Stimulated activated CD4-positive, alpha-beta T cell treated with anti-CD3 and anti-CD28 coated beads, Interleukin-15, amount 100 ng/mL, for 48 hours (primary cell): Measurements from ENCODE around the gene CCL18.
A peak's percentile ranks its signal among the peaks of the same experiment; 100 is the strongest.
"Not testable (repeated sequence)": the region's sequence is repeated elsewhere in the genome, so short reads cannot be mapped to it uniquely, and the experiment has no call there.

ENCODE experiments used
- DNase-seq, 2 donors: peaks; one replicate each; pipeline ENCODE4 v3.0.0-alpha.2; 2020; ENCODE audit warnings: low read depth in 2 of 2

Gene CCL18

DNA sequence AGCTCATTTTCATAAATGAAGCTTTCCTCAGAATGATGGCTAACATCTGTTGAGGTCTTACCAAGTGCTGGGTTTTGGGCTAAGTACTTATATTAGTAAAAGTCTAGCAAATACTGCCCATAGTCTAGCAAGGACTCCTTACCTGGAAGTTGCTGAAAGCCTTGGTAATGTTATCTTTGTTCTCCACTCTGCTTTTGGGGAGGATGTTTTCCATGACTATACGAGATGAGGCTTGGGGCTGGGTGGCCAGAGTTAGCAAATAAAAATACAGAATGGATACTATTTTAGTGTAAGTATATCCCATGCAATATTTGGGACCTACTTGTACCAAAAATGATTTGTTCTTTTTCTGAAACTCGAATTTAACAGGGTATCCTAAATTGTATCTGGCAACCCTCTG, 7.7 kb downstream of the CCL18 start:
- DNase-seq, result no peak

DNA sequence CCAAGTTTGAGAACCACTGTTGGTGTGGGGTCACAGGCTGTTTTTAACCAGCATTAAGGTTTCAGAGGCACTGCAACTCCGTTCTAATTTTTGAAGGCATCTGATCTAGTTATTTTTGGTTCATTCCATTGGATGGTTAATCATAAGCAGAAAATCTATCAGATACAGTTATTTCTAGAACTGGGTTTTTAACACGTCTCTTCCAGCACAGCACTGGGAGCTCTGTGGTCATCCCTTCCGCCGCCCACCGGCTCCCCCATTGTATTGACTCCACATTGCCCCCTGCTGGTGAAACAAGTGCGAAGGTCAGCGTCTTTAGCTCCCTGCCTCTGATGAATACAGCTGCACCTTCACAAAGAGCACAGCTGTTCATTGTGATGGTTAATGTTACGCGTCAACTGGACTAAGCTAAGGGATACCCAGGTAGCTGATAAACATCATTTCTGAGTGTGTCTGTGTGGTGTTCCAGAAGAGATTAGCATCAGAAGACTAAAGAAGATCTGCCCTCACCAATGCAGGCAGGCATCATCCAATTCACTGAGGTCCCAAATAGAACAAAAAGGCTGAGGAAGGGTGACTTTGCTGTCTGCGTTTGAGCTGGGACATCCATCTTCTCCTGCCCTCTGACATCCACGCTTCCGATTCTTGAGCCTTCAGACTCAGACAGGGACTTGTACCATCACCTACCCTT, 8.5 kb downstream of the CCL18 start:
- peak; percentile 60 to 74 for DNase-seq

DNA sequence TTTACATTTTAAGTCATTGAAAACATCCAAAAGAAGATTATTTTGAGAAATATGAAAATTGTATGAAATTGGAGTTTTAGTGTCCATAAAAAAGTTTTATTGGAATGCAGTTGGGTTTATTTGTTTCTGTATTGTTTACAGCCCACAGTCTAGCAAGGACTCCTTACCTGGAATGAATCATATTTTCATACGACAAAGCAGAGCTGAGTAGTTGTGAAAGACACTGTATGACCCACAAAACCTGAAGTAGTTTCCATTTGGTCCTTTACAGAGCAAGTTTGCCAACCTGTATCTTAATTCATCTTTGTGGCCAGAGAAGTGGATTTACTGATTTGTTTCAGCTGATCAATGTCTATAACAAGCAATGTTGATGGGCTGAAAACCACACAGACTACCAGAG, 10.3 kb downstream of the CCL18 start:
- no peak for DNase-seq

DNA sequence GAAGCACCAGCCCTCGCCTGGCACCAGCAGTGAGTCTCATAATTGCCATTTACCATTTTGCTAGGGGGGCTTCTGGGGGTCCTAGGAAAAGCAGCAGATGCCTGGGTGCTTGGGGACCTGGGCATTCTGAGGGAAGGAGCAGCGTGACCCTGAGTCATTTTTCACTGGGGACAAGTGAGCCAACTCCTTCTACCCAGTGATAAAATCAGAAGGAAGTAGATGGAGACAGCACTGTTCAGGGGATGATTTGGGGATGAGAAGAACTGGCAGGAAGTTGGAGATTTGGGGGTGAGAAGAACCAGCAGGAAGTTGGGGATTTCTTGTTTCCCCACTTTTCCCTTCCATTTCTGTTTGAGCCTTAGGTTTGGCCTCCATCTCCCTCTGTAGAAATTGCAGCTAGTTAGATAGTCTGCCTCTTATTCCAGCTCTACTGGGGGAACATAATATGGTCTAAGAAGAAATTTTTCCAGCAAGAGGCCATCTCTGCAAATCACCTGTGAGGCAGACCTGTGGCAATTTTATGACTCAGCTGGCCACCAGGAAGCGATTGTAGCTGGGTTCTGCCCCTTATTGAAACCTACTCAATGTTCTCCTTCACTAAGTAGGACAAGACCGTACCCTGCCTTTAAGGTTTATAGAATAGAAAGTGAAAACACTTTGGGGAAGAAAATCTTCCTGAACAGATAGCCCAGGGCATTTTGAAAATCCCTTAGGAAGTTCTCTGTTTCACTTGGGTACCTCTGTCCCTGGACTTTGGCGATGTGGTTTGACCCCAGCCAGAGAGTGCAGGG, 17.8 kb downstream of the CCL18 start:
- not testable (repeated sequence) for DNase-seq

DNA sequence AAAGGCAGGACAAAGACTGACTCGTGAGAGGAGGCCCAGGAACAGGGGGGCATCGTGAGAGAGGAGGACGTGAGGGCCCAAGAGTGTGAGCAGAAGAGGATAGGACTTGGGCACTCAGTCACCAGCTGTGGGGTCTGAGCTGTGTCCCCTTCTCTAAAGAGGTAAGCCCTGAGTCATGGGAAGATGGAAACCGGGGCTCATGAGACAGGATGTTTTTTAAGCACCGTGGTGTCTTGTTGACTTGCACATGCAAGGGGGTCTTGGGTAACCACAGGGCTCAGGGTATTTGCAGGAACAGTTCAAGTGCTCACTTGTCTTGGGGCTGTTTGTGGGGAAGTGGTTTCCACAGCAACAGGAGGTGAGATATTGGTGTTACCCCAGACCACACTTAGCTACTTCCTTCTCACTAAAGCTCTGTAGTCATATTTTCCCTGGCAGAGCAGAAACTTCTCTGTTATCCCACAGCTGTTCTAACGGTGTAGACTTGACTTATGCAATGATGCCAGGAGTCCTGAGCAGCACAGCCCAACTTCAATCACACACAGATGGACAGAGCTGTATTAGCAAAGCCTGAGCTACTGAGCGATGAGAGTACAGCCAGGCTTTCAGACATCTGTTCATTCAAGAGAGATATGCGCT, 18.5 kb downstream of the CCL18 start:
- not testable (repeated sequence) for DNase-seq

DNA sequence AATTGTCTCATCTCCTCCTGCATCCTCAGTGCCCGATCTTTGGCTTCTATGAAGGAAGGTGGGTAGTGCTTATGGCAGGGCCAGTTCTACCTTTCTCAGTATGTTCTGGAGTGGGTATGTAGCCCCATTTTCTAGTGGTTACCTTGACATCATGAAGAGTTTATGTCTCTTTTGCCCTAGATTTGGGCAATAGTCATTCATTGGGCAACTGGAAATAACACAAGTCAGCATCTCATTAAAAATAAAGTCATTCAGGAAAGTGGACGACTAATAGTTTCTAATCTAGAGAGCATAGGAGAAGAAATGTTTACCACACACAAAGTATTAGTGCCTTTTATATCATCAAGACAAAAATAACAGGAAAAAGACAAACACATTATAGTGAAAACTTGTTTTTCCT, 19.6 kb downstream of the CCL18 start:
- not testable (repeated sequence) for DNase-seq

DNA sequence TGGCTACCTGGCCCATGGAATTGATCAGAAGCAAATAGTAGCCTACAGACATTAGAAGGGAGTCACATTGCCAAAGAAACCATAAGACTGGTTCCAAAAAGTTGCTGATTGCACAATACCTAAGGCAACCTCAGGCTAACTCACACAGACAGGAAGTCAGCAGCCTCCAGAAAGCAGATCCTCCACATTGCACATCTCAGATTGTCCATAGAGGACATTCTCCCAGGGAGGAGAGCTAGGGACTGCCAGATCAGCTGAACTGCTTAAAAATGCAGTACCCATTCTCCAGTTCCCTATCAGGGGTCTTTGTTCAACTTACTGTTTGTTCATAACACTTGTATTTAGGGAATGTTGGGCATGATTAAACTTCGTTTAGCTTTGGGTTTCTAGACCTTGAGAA, 21.7 kb downstream of the CCL18 start:
- no peak for DNase-seq

DNA sequence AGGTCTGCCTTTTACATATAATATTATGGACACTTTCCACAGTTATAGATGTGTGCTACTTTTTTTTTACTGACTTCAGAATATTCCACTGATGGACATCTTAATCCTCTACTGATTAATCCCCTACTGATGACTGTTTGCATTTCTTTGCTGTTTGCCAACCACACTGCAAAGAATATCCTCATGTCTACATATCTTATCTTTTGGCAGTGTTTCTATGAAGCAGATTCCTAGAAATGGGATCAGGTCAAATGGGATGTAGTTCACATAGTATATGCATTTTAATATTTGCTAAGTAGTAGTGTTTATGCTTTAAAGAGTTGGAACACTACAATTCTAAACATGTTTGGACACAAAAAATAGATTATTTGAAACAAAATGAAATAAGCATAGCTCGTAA, 22.7 kb downstream of the CCL18 start:
- no peak for DNase-seq

DNA sequence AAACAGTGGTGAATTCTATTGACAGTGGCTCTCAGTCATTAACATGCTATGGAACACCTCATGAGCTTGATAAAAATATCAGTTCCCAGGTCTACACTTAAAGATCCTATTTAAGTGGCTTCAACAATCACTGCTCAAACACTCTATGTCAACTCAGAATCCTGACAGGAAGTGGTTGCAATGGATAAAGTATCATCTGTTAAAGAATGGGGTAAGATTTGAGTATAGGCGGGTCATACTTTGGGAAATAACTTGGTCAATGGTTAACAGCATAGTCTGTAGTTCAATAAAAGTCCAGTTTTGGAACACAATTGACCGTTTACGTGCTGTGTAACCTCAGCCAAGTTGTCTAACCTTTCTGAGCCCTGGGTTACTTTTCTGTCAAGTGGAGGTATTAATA, 23.4 kb downstream of the CCL18 start:
- not testable (repeated sequence) for DNase-seq

DNA sequence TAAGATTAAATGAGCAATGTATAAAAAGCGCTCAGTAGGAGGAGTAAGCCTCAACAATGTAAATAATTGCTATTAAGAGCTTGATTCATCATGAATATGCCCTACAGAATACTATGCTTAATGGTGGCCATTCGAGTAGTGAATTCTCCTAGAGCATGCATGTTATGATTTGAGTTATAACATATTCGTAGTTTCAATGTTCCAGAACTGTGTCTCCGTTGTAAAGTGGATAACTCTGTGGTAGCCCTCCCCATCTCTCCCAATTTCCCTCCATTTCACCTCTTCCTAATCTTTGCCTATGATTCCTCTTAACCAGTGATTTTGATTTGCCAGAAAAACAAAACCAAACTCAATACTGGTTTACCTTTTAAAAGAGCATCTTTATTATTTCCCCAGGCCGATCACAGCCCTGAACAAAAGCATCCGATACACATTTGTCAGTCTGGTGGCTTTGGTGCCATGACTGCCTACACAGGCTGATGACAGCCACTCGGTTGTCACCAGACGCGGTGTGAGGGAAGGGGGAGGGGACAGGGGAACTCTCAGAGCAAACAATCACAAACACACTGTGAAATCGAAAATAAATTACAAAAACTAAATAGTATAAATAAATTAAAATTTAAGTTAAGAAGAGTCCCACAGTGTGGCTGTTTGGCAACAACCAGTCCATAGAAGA, 24.0 kb downstream of the CCL18 start:
- DNase-seq, result not testable (repeated sequence)

DNA sequence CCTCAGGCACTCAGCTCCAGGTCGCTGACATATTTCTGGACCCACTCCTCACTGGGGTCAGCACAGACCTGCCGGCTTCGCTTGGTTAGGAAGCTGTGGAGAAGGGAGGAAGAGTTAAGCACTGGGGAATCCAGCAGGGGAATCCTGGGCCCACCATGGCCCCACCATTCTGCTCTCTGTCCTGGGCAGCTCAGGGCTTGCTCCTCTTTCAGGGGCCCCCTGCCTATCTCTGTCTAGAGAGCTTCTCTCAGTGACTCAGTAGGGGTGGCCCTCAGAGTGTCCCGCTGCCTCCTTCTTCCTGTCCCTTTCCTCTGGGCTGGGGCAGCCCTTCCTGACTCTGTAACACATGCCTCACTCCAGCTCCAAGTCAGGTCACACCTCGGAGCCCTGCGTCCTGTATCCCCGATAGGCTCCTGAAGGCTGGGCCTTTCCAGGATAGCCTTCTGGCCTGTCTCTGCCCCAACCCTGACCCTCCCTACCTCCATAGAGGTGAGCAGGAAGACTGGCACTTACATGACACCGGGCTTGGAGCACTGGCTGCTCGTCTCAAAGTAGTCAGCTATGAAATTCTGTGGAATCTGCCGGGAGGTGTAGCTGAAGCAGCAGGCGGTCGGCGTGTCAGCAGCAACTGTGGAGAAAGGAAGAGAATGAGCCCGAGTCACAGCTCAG, 24.7 kb downstream of the CCL18 start:
- DNase-seq, result no peak

DNA sequence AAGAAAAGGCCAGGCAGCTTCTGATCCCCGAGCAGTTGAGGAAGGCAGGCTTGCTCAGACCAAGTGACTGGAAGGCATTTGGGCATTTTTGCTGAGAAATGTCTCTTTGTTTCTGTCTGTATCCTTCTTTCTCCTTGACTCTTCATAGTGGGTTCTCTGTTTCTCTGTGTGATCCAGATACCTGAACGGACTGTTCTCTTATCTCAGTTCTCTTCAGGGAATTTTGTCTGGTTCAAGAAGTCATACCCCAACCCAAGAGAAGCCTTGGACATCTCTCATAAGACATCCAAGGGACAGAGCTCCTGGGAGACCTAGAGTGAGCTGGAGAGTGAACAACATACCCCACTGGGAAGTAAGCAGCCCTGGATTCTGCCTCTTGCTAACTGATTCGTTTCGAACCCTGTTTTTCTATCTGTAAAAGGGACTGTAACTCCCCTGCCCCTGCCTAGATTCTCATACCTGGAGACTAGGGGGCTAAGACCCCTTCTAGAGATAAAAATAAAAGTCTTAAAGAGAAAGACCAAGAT, 25.3 kb downstream of the CCL18 start:
- no peak for DNase-seq

DNA sequence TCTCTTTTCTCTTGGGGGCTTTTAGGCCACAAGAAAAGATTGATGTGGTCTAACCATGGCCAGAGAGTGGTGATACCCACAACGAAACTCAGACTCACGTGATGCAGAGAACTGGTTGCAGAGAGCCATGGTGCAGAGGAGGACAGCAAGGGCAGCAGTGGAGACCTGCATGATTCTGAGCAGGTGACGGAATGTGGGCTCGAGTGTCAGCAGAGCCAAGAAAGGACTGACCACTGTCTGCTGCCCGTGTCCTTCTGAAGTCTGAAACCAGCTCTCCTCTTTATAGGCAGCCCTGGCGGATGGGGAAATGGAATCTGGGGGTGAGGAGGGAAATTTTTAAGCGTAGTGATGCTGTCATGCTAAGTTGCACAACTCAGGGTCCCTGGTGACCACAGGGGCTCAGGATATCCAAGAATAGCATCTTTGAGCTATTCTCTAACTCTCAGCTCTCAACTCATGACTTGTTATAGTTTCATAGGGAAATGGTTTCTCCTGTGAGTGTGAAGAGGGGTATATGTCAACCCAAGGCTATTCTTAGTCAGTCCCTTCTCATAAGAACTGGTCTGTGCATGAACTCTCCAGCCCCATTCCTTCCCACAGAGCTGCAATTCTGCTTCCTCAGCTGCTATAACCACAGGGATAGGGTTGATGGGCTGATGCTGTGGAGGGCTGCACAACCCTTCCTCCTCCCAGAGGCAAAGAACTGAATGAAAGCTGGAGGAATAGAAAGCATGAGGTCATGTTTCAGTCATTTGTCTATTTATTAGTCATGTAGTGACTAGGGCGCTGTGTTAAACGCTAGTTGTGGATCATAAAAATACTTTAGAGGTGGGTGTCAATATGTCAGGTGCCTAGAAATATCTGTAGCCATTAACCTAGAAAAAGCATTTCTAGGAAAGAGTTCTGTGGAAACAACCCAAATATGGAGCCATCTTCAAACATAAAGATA, 26.1 kb downstream of the CCL18 start, which contains the start of gene CCL3:
CCL3 (minus strand) TSS at position 256 of the 949 bp plus-strand sequence; CDS start at position 171, 85 bp downstream.
- peak; percentile 37 to 39 for DNase-seq

DNA sequence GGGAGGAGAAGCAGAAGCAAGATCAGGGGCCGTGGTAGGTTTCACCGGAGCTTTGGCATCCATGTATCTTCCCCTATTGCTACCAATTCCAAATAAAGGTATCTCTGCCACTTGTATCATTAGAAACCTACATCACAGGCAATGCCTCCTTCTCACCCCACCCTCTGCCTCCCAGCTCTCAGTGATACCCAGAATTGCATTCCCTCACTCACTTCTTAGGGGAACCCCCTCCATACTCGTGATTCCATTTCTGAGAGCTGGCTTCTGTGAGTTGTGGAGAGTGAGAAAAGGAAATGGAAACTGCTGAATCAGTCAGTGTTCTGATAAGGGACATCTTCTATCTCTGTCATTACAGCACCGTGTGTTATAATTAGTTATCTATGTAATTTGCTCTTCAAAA, 28.2 kb downstream of the CCL18 start:
- peak in 1 of 2 donors; percentile 36 for DNase-seq

DNA sequence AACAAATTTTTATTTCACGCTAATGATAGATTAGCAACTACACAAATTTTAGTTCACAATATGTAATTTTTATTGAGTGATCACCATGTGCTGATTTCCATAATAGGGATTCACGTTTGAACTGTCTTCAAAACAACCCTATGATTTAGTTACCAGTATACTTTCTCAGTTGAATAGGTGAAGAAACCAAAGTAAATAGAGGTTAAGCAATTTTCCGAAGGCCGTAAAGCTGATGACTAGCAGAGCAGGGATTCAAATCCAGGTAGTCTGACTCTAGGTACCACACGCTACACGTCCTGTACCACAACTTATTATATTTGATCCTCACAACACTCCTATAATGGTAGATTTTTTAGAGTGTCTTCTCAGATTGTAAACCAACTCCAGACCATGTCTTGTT, 28.6 kb downstream of the CCL18 start:
- not testable (repeated sequence) for DNase-seq

DNA sequence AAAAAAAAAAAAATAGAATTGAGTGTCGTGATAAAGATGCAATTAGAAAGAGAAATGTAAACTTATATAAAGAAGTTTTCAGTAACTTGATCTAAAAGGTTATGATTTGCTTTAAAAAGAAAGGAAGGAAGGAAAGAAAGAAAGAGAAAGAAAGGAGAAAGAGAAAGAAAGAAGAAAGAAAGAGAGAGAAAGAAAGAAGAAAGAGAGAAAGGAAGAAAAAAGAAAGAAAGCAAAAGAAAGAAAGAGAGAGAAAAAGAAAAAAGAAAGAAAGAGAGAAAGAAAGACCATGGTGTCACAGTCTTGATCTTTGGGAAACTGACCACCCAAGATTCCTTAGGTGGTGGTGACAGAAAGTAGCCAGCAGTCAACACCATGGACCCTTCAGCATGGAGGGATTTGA, 30.2 kb downstream of the CCL18 start:
- DNase-seq, result no peak

DNA sequence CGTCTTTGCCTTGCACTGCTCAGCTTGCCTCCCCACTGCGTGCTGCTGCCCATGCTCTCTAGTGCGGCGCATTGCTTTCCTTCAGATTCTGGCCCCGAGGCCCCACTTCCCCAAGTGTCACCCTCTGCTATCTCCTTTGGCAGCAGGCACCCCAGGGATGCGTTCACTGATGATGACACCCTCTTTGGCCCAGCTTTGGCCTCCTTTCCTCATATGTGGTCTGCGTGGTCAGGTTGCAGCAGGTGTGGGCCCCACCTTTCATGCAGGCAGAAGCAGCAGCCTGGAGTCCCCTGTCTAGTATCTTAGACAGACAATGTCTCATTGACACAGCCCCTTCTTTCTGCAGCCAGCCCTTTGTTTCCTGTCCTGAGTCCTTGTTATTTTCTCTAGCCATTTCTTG, 30.7 kb downstream of the CCL18 start:
- DNase-seq, result no peak

DNA sequence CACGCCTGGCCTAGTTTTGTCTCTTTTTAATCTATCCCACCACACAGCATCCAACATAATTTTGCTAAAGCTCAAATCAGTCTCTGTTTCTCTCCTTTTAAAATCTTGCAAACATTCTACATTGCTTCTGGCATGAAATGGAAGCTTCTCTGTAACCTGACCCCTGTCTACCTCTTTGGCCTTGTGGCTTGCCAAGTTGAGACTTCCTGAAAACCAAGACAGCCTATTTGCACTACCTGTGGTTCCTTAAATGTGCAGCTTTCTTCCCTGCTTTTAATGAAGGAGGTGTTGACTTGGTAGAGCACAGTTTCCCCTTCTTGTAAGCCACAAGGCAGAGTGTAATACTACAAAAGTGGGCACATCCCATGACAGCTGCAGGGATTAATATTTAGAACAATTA, 31.9 kb downstream of the CCL18 start:
- DNase-seq, result no peak

DNA sequence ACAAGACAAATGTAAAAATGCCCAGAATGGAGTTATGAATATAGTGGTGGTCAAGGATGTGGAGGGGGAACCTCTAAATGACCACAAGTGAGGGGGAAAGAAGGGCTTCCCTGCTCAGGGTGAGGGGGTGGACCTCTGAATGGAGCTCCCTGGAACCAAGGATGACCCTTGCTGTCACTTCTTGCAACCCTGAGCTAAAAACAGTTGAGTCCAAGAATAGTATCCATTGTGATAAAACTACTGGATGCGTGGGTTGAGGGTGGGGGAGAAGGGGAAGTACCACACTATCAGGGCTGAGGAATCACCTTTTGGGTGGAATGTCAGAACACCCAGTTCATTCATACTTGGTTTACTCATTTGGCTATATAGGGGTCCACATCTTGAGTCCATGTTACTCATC, 34.9 kb downstream of the CCL18 start:
- DNase-seq, result not testable (repeated sequence)

DNA sequence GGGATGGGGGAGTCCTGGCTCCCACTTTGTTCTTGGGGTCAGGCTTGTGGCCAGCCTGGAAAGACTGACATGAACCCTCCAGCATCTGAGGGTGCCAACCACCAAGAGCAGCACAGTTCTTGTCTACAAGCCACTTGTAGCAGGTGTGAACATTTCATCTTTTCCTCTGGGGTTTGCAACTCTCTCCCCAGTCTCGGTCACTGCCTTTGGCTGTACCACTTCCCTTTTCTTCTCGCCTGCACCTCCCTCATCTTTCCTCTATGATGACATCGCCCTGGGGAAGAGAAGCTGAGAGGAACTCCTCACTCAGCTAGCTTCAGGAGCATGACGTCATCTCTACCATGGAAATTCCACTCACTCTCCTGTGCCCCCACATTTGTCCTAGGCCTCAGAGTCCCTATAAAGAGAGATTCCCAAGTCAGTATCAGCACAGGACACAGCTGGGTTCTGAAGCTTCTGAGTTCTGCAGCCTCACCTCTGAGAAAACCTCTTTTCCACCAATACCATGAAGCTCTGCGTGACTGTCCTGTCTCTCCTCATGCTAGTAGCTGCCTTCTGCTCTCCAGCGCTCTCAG, 39.4 kb downstream of the CCL18 start, which contains the start of gene CCL4:
CCL4 (plus strand) TSS at position 427 of the 575 bp plus-strand sequence; CDS start at position 506, 79 bp downstream.
- DNase-seq, result not testable (repeated sequence)
